Endothelial cell of umbilical vein (primary cell): Measurements from ENCODE around the gene CDC42SE2. TPM values are rescaled to one million over a fixed set of nuclear protein-coding genes. Genes with fewer than 3 reads are reported as not detected.
A peak's percentile ranks its signal among the peaks of the same experiment; 100 is the strongest.

Experiments used
- BruUV-seq: library from RNA; stranded (reverse); fragments of 400-500 nt; replicated peaks from 2 replicates; lab custom pipeline; 2021; lab: Mats Ljungman, UMichigan
- CTCF ChIA-PET: fragments of 300-600, 350-600 bp; sonication (Branson Sonifier 250); formaldehyde crosslinking; loops from one replicate; lab custom pipeline; 2021; ENCODE audit warnings: antibody characterized with exemption, inconsistent platforms; lab: Charles Lee
- POLR2A ChIA-PET: fragments of 300-600, 350-600 bp; sonication (Branson Sonifier 250); formaldehyde crosslinking; loops from one replicate; lab custom pipeline; 2021; ENCODE audit warnings: antibody characterized with exemption, inconsistent platforms; lab: Charles Lee
- DNase-seq: peaks from one replicate; pipeline ENCODE4 v3.0.0-alpha.2; 2011; ENCODE audit warnings: low read depth, low spot score
- FAIRE-seq: peaks from 2 replicates; lab custom pipeline; 2011; peaks lifted over from hg19 to GRCh38; lab: Jason Lieb, UNC
- H2AFZ ChIP-seq: 2 replicates; pipeline ENCODE4 v1.6.0; 2012; ENCODE audit warnings: low read depth, low read length, control low read depth, inconsistent platforms
- H3K27ac ChIP-seq: 2 replicates; pipeline ENCODE4 v1.5.1; 2011; ENCODE audit warnings: low read depth, mild to moderate bottlenecking, control low read depth, low read length, moderate library complexity; ENCODE audit not compliant: insufficient read depth
- H3K27me3 ChIP-seq, 2 experiments: 2 replicates each; pipeline versions ENCODE4 v1.6.0 to v1.6.1; 2011; ENCODE audit warnings: low read length in 2 of 2, mixed read lengths in 1 of 2; ENCODE audit not compliant: control insufficient read depth in 2 of 2, insufficient read depth in 2 of 2
- H3K36me3 ChIP-seq, 2 experiments: 2 replicates in 1 of 2; 3 replicates in 1 of 2; pipeline ENCODE4 v1.5.1; 2011; ENCODE audit warnings: low read length in 2 of 2, mild to moderate bottlenecking in 1 of 2, moderate library complexity in 1 of 2; ENCODE audit not compliant: control insufficient read depth in 2 of 2, insufficient read depth in 2 of 2; ENCODE audit errors: extremely low read depth in 1 of 2
- H3K4me1 ChIP-seq: 3 replicates; pipeline ENCODE4 v1.5.1; 2011; ENCODE audit warnings: mild to moderate bottlenecking, low read length; ENCODE audit not compliant: control insufficient read depth, insufficient read depth; ENCODE audit errors: extremely low read depth
- H3K4me2 ChIP-seq: 2 replicates; pipeline ENCODE4 v1.6.1; 2011; ENCODE audit warnings: low read length, control low read depth, mixed read lengths; ENCODE audit not compliant: insufficient read depth
- H3K4me3 ChIP-seq, 3 experiments: fragments of 200-600 bp in 1 of 3; sonication (generic), shearing (Covaris generic) in 1 of 3; replicated peaks in 1 of 3; 2 replicates each; pipeline ENCODE4 v1.5.1; 2011 to 2016; ENCODE audit warnings: control low read depth in 3 of 3, low read length in 3 of 3, mild to moderate bottlenecking in 2 of 3, inconsistent platforms in 1 of 3, low read depth in 1 of 3, moderate library complexity in 1 of 3; ENCODE audit not compliant: insufficient read depth in 1 of 3
- H3K79me2 ChIP-seq: 2 replicates; pipeline ENCODE4 v1.6.0; 2012; ENCODE audit warnings: low read length, inconsistent platforms; ENCODE audit not compliant: control insufficient read depth, insufficient read depth
- H3K9ac ChIP-seq: replicated peaks from 2 replicates; pipeline ENCODE3; 2011; ENCODE audit warnings: low read length, control low read depth; ENCODE audit not compliant: insufficient read depth; ENCODE audit errors: extremely low read depth
- H3K9me1 ChIP-seq: replicated peaks from 3 replicates; pipeline ENCODE4 v1.6.0; 2011; ENCODE audit warnings: mild to moderate bottlenecking, low read length; ENCODE audit not compliant: control insufficient read depth, insufficient read depth; ENCODE audit errors: extremely low read depth
- H3K9me3 ChIP-seq: replicated peaks from 2 replicates; pipeline ENCODE4 v1.5.1; 2012; ENCODE audit warnings: low read length, inconsistent platforms; ENCODE audit not compliant: control insufficient read depth, insufficient read depth
- H4K20me1 ChIP-seq: replicated peaks from 2 replicates; pipeline ENCODE3; 2011; ENCODE audit warnings: mild to moderate bottlenecking, low read length; ENCODE audit not compliant: control insufficient read depth, insufficient read depth; ENCODE audit errors: extremely low read depth
- CTCF ChIP-seq, 2 donors: IDR thresholded peaks; 1 replicate in 1 of 2; 2 replicates in 1 of 2; pipeline ENCODE4 v1.5.1; 2011; ENCODE audit warnings: low read length in 2 of 2, mild to moderate bottlenecking in 2 of 2, moderate library complexity in 2 of 2, control low read depth in 1 of 2, inconsistent platforms in 1 of 2, low read depth in 1 of 2; ENCODE audit not compliant: insufficient read depth in 1 of 2; ENCODE audit errors: extremely low read depth in 1 of 2
- EZH2 ChIP-seq: IDR thresholded peaks from 2 replicates; pipeline ENCODE4 v1.6.1; 2012; ENCODE audit warnings: borderline replicate concordance, low read depth, mild to moderate bottlenecking, moderate library complexity, low read length, inconsistent platforms; ENCODE audit not compliant: severe bottlenecking
- JUN ChIP-seq: IDR thresholded peaks from 2 replicates; pipeline ENCODE4 v1.6.1; 2011; ENCODE audit warnings: borderline replicate concordance, low read depth; ENCODE audit not compliant: insufficient read length, insufficient read depth
- MAX ChIP-seq: IDR thresholded peaks from 2 replicates; pipeline ENCODE4 v1.6.1; 2011; ENCODE audit not compliant: insufficient read depth, insufficient read length
- MYC ChIP-seq: IDR thresholded peaks from one replicate; pipeline ENCODE4 v1.6.1; 2011; ENCODE audit warnings: mild to moderate bottlenecking, low read depth, low read length
- POLR2AphosphoS5 ChIP-seq: IDR thresholded peaks from 2 replicates; pipeline ENCODE4 v1.6.1; 2012; ENCODE audit warnings: low read depth, mild to moderate bottlenecking, control low read depth, low read length, moderate library complexity; ENCODE audit not compliant: insufficient read depth
- dilution Hi-C: fragments of 300-500 bp; cut with MboI; formaldehyde crosslinking; loops from one replicate; pipeline ENCODE4 v1.15.0; 2019; ENCODE audit warnings: low sequenced_read_pairs; ENCODE audit not compliant: extremely low pct_ligation_motif_present
- intact Hi-C: fragments of 100-400 bp; cut with micrococcal nuclease; formaldehyde crosslinking; loops from one replicate; pipeline ENCODE4 v1.10.0; 2022
- polyA plus RNA-seq, 4 experiments: library from polyadenylated mRNA; depleted of rRNA in 3 of 4; stranded (reverse) in 3 of 4; unstranded in 1 of 4; fragments of >200 nt; gene quantifications; 2 replicates each; pipeline versions ENCODE4 v1.2.1 to v1.2.3, GENCODE V29; 2011 to 2012; ENCODE audit warnings: missing spikeins in 1 of 4
- total RNA-seq: library from RNA; stranded (reverse); gene quantifications from 2 replicates; pipeline ENCODE4 v1.2.3, GENCODE V29; 2021

The CDC42SE2 gene
- total and polyA plus RNA-seq, 2 donors (not counting 3 experiments of a cell fraction or from before 2014, with no cell fraction given) = 14.7 to 21.9 TPM

- intact Hi-C loops (loop anchor here (1.0 to 2.0 kb wide), 3 partner anchors 100 to 1360 kb away; partner anchors contain the start of gene CHSY3), dilution Hi-C loops (no loop called here)
- Histone ChIP-seq H3K4me3 (peak overlapping the region; percentile 71 to 97 (median 96)), H4K20me1 (no peaks in the 10 kb centered on the region), H2AFZ (peak overlapping the region; percentile 74), H3K36me3 (no peaks in the 10 kb centered on the region), H3K9me3 (no peaks in the 10 kb centered on the region), H3K4me1 (peaks cover 19% of the 10 kb centered on the region), H3K9me1 (no peaks in the 10 kb centered on the region), H3K27ac (peak overlapping the region; percentile 82), H3K9ac (peak overlapping the region; percentile 98), H3K79me2 (peaks cover 45% of the 10 kb centered on the region), H3K27me3 (no peaks in the 10 kb centered on the region), H3K4me2 (peak overlapping the region; percentile 78)
- ChIA-PET CTCF (interaction anchor here (0.9 to 3.1 kb wide), 15 partner anchors 8 to 159 kb away, joined by 3 to 20 read pairs (median 5); partner anchors contain the start of gene HINT1), POLR2A (interaction anchor here (0.7 to 2.7 kb wide), 7 partner anchors 9 to 474 kb away, joined by 3 to 13 read pairs (median 4); no protein-coding TSS in a partner anchor)
- FAIRE-seq (no peak), DNase-seq (peak; percentile 51)
- BruUV-seq = no TSS peak
- TF ChIP-seq MAX = no peak
- no peak for TF ChIP-seq MYC
- no peak for TF ChIP-seq JUN
- TF ChIP-seq POLR2AphosphoS5 = no peak
Measured at GRCh38 chr5:131264451-131265099, 722 bp downstream of the CDC42SE2 start.

GRCh38 chr5:131265311-131265803, 1.5 kb downstream of the CDC42SE2 start:
- ChIA-PET CTCF (interaction anchor here (0.9 to 3.1 kb wide), 13 partner anchors 9 to 158 kb away, joined by 3 to 20 read pairs (median 5); no protein-coding TSS in a partner anchor), POLR2A (interaction anchor here (1.5 to 2.7 kb wide), 2 partner anchors 20 to 113 kb away, joined by 6 to 13 read pairs; no protein-coding TSS in a partner anchor)
- Histone ChIP-seq H3K27me3 (no peaks in the 10 kb centered on the region), H3K9me1 (no peaks in the 10 kb centered on the region), H3K4me2 (peak overlapping the region; percentile 78), H4K20me1 (no peaks in the 10 kb centered on the region), H3K9me3 (no peaks in the 10 kb centered on the region), H3K4me1 (peaks cover 16% of the 10 kb centered on the region), H3K4me3 (peak overlapping the region; percentile 71 to 97 (median 96)), H3K9ac (peak overlapping the region; percentile 98), H3K79me2 (peaks cover 47% of the 10 kb centered on the region), H3K36me3 (no peaks in the 10 kb centered on the region), H3K27ac (no peak overlapping the region), H2AFZ (no peak overlapping the region)
- TF ChIP-seq EZH2 = no peak
- peak; percentile 6 to 22 for TF ChIP-seq CTCF (IDR thresholded peaks at IDR 0.05; ENCODE audit: extremely low read depth in 1 of 2, insufficient read depth in 1 of 2, low read depth in 1 of 2, low read length in 2 of 2)
- FAIRE-seq (no peak), DNase-seq (peak; percentile 60)
- intact Hi-C loops = loop anchor here (2.0 kb wide), 1 partner anchor 1361 kb away; the partner anchor contains the start of gene CHSY3
- dilution Hi-C loops = no loop called here
- BruUV-seq = no TSS peak
